ENCODE results near the gene GSTK1. TPM values are rescaled to one million over a fixed set of nuclear protein-coding genes. Genes with fewer than 3 reads are reported as not detected.

Gene GSTK1
- polyA plus RNA-seq, 1 experiment = 164 TPM

GRCh38 chr7:143250199-143250598, 13.0 kb upstream of the GSTK1 start:
- TF ChIP-seq CTCF (IDR thresholded peaks at IDR 0.05; ENCODE audit: insufficient read depth, low read depth, low read length) = no peak
- CTCF ChIA-PET = interaction anchor here (1.6 kb wide), 1 partner anchor 10 kb away, joined by 5 read pairs; no protein-coding TSS in a partner anchor

DNA sequence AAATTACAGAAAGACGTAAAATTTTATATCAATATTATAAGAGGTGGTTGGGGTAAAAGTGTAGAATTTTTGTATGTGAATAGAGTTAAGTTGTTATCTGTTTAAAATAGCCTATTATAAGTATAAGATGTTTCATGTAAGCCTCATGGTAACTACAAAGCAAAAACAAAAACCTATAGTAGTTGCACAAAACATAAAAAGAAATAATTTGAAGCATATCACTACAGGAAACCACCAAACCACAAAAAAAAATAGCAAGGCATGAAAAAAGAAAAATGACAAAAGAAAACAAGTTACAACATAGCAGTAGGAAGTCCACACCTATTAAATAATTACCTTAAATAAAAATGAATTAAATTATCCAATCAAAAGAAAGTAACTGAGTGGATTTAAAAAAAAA, 12.4 kb upstream of the GSTK1 start:
- no peak for DNase-seq (ENCODE audit: low read depth)
- no peak overlapping the region for H3K4me3 ChIP-seq (ENCODE audit: low read depth, low read length)
- peaks cover 3% of the 10 kb centered on the region; the same call in 1 of the 2 replicates for H3K27me3 ChIP-seq (ENCODE audit: control insufficient read depth, insufficient read depth, low read length)
- no peaks in the 10 kb centered on the region for H3K36me3 ChIP-seq (ENCODE audit: control insufficient read depth, insufficient read depth, low read length)
- CTCF ChIA-PET = no interaction called here
- no peak for TF ChIP-seq CTCF (IDR thresholded peaks at IDR 0.05; ENCODE audit: insufficient read depth, low read depth, low read length)
- POLR2A ChIA-PET = no interaction called here

More at GRCh38 chr7:143250199-143250598, 13.0 kb upstream of the GSTK1 start:
- Histone ChIP-seq H3K27me3 (ENCODE audit: control insufficient read depth, insufficient read depth, low read length) (peaks cover 3% of the 10 kb centered on the region; the same call in 1 of the 2 replicates), H3K4me3 (ENCODE audit: low read depth, low read length) (no peak overlapping the region), H3K36me3 (ENCODE audit: control insufficient read depth, insufficient read depth, low read length) (no peaks in the 10 kb centered on the region)
- POLR2A ChIA-PET = no interaction called here
- DNase-seq (ENCODE audit: low read depth) = no peak

DNA sequence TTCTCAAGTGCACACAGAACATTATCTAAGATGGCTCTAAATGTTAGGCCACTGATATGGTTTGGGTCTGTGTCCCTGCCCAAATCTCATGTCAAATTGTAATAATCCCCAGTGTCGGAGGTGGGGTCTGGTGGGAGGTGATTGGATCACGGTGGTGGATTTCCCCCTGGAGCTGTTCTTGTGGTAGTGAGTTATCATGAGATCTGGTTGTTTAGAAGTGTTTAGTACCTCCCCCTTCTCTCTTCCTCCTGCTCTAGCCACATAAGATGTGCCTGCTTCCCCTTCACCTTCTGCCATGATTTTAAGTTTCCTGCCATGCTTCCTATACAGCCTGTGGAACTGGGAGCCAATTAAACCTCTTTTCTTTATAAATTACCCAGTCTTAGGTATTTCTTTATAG, 11.2 kb upstream of the GSTK1 start:
- H3K4me3 ChIP-seq (ENCODE audit: low read depth, low read length) = no peak overlapping the region
- no peaks in the 10 kb centered on the region for H3K36me3 ChIP-seq (ENCODE audit: control insufficient read depth, insufficient read depth, low read length)
- DNase-seq (ENCODE audit: low read depth) = no peak
- ChIA-PET CTCF (interaction anchor here (0.8 kb wide), 1 partner anchor 20 kb away, joined by 3 read pairs; no protein-coding TSS in a partner anchor), POLR2A (no interaction called here)
- H3K27me3 ChIP-seq (ENCODE audit: control insufficient read depth, insufficient read depth, low read length) = no peaks in the 10 kb centered on the region
- no peak for TF ChIP-seq CTCF (IDR thresholded peaks at IDR 0.05; ENCODE audit: insufficient read depth, low read depth, low read length)

DNA sequence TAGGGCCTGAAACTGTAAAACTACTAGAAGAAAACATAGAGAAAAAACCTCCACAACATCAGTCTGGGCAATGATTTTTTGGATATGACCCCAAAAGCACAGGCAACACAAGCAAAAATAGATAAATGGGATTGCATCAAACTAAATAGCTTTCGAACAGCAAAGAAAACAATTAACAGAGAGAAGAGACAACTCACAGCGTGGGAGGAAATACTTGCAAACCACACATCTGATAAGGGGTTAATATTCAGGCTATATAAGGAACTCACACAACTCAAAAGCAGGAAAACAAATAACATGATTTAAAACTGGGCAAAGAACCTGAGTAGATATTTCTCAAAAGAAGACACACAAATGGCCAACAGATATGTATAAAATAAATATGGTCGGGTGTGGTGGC, 7.7 kb upstream of the GSTK1 start:
- TF ChIP-seq CTCF (IDR thresholded peaks at IDR 0.05; ENCODE audit: insufficient read depth, low read depth, low read length) = no peak

DNA sequence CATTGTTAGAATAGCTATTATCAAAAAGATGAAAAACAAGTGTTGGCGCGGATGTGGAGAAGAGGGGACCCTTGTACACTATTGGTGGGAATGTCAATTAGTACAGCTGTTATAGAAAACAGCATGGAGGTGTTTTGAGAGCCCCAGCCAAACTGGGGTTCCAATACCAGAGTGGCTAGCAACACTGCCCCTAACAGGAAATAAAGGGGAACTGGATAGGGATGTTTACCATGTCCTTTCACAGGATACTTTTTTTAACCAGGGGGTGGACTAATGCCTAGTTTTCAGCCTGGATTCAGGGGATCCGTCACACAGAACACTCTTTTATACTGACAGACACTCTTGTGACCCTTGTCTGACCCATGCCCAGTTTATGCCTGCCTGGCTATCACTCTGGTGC, 6.9 kb upstream of the GSTK1 start:
- Histone ChIP-seq H3K27me3 (ENCODE audit: control insufficient read depth, insufficient read depth, low read length) (no peaks in the 10 kb centered on the region), H3K36me3 (ENCODE audit: control insufficient read depth, insufficient read depth, low read length) (no peaks in the 10 kb centered on the region), H3K4me3 (ENCODE audit: low read depth, low read length) (no peak overlapping the region)
- CTCF ChIA-PET = interaction anchor here (1.1 to 3.2 kb wide), 3 partner anchors 13 to 17 kb away, joined by 3 to 13 read pairs (median 3); no protein-coding TSS in a partner anchor
- POLR2A ChIA-PET = no interaction called here
- TF ChIP-seq CTCF (IDR thresholded peaks at IDR 0.05; ENCODE audit: insufficient read depth, low read depth, low read length) = no peak
- no peak for DNase-seq (ENCODE audit: low read depth)

More for the DNA sequence above, 7.7 kb upstream of the GSTK1 start:
- DNase-seq (ENCODE audit: low read depth) = no peak
- Histone ChIP-seq H3K4me3 (ENCODE audit: low read depth, low read length) (no peak overlapping the region), H3K36me3 (ENCODE audit: control insufficient read depth, insufficient read depth, low read length) (no peaks in the 10 kb centered on the region), H3K27me3 (ENCODE audit: control insufficient read depth, insufficient read depth, low read length) (no peaks in the 10 kb centered on the region)
- ChIA-PET POLR2A (no interaction called here), CTCF (interaction anchor here (1.1 to 3.2 kb wide), 4 partner anchors 12 to 49 kb away, joined by 3 to 13 read pairs (median 4); no protein-coding TSS in a partner anchor)

Measured in BJ (cell line).